Gastrocnemius medialis (tissue), 4 donors: ENCODE data around the gene INHA.

Source experiments
- CTCF ChIP-seq, 5 experiments: fragments of 450-650 bp in 3 of 5; fragments of 200-600 bp in 2 of 5; sonication (generic) in 2 of 5; IDR thresholded peaks in 4 of 5; conservative IDR thresholded peaks in 1 of 5; 1 replicate in 4 of 5; 2 replicates in 1 of 5; pipeline ENCODE4 v1.5.1; 2016 to 2019; ENCODE audit warnings: antibody characterized with exemption in 5 of 5, mild to moderate bottlenecking in 3 of 5, moderate library complexity in 3 of 5
- POLR2A ChIP-seq, 2 donors: fragments of 450-650 bp; IDR thresholded peaks; one replicate each; pipeline ENCODE4 v1.6.1; 2017; ENCODE audit warnings: antibody characterized with exemption in 2 of 2, mild to moderate bottlenecking in 2 of 2, moderate library complexity in 2 of 2

GRCh38 chr2:219619235-219619634, 47.1 kb downstream of the INHA start:
- TF ChIP-seq POLR2A (IDR thresholded peaks at IDR 0.05) (no peak), CTCF (IDR thresholded peaks at IDR 0.05 in 4 of 5, conservative IDR thresholded peaks at IDR 0.05 in 1 of 5) (no peak)
